NB4 (cell line): ENCODE results near the gene BIRC7.

Experiments used
- DNase-seq: peaks from one replicate; pipeline ENCODE4 v3.0.0; 2010; ENCODE audit warnings: low read depth
- H3K4me3 ChIP-seq: one replicate; pipeline ENCODE4 v1.5.1; 2011; ENCODE audit warnings: mild to moderate bottlenecking, low read depth, low read length, moderate library complexity
- CTCF ChIP-seq: IDR thresholded peaks from one replicate; pipeline ENCODE4 v1.5.1; 2012; ENCODE audit warnings: low read depth, low read length
- MAX ChIP-seq: IDR thresholded peaks from 2 replicates; pipeline ENCODE4 v1.6.1; 2011; ENCODE audit warnings: low read depth, low read length
- MYC ChIP-seq: IDR thresholded peaks from 2 replicates; pipeline ENCODE4 v1.6.1; 2011; ENCODE audit warnings: low read depth, low read length
- POLR2A ChIP-seq: IDR thresholded peaks from 2 replicates; pipeline ENCODE4 v1.6.1; 2011; ENCODE audit warnings: mild to moderate bottlenecking; ENCODE audit not compliant: insufficient read length; ENCODE audit errors: extremely low read depth

Gene BIRC7

GRCh38 chr20:63272105-63273058 is 36.7 kb downstream of the BIRC7 start, which contains the start of gene ARFGAP1:
TSS of gene ARFGAP1 (plus strand) at chr20:63272813. CDS start at chr20:63275581, 2,768 bp downstream.
- H3K4me3 ChIP-seq: peak within 1 kb of the TSS; percentile 86
- DNase-seq: peak; percentile 93
- TF ChIP-seq MYC (peak; percentile 55), CTCF (no peak), MAX (0 out of 2 replicates have a peak, but pooled peaks have one; percentile 26), POLR2A (peak; percentile 75)

GRCh38 chr20:63273059-63273579 is 37.4 kb downstream of the BIRC7 start:
- TF ChIP-seq MAX: no peak
- TF ChIP-seq CTCF: no peak
- no peak for TF ChIP-seq POLR2A
- no peak for TF ChIP-seq MYC

GRCh38 chr20:63273635-63274380 is 38.1 kb downstream of the BIRC7 start:
- peak; percentile 55 for DNase-seq
- peak overlapping the region; percentile 86 for H3K4me3 ChIP-seq
- TF ChIP-seq MYC (no peak), CTCF (no peak), MAX (no peak), POLR2A (no peak)

More at GRCh38 chr20:63273059-63273579, 37.4 kb downstream of the BIRC7 start:
- H3K4me3 ChIP-seq: peak overlapping the region; percentile 86
- DNase-seq: no peak

- H3K4me3 ChIP-seq: no peak overlapping the region
- no peak for TF ChIP-seq CTCF
- TF ChIP-seq POLR2A: no peak
- TF ChIP-seq MYC: no peak
- no peak for TF ChIP-seq MAX
Observed at GRCh38 chr20:63274381-63275228, 38.9 kb downstream of the BIRC7 start.

GRCh38 chr20:63275825-63276224 is 40.1 kb downstream of the BIRC7 start:
- DNase-seq: no peak
- no peak overlapping the region for H3K4me3 ChIP-seq
- TF ChIP-seq MYC: no peak
- TF ChIP-seq POLR2A: no peak

More at GRCh38 chr20:63274381-63275228, 38.9 kb downstream of the BIRC7 start:
- no peak for DNase-seq
